ENCODE data around the gene NDEL1. TPM values are rescaled to one million over a fixed set of nuclear protein-coding genes. Genes with fewer than 3 reads are reported as not detected.

Gene NDEL1
- total and polyA plus RNA-seq, 9 of the 15 experiments (the other 6 are each of a cell fraction or from before 2014, with no cell fraction given), result 0.86 to 30.5 (median 22.7) TPM

DNA sequence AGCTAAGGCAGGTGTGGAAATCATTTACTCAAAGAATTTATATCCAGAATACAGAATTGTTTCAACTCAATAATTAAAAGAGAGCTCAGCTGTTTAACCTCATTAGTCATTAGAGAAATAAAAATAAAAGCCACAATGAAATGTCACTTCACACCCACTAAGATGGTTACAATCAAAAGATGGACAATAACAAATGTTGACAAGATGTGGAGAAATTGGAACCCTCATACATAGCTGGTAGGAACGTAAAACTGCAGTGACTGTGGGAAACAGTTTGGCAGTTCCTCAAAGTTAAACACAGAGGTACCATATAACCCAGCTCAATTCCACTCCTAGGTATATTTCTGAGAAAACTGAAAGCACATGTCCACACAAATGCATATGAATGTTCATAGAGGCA is 49.8 kb downstream of the NDEL1 start (continued):
- no peak for TF ChIP-seq USF2 (CRISPR knock-in tag; IDR thresholded peaks at IDR 0.05)
- TF ChIP-seq, protein P1, sequence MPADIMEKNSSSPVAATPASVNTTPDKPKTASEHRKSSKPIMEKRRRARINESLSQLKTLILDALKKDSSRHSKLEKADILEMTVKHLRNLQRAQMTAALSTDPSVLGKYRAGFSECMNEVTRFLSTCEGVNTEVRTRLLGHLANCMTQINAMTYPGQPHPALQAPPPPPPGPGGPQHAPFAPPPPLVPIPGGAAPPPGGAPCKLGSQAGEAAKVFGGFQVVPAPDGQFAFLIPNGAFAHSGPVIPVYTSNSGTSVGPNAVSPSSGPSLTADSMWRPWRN (IDR thresholded peaks at IDR 0.05; ENCODE audit: low read depth), result no peak
- no peak for TF ChIP-seq MTF1 (CRISPR knock-in tag; IDR thresholded peaks at IDR 0.05; ENCODE audit: borderline replicate concordance)
- TF ChIP-seq PTTG1 (tag; IDR thresholded peaks at IDR 0.05; ENCODE audit: low read depth), result no peak
- TF ChIP-seq, protein P2, sequence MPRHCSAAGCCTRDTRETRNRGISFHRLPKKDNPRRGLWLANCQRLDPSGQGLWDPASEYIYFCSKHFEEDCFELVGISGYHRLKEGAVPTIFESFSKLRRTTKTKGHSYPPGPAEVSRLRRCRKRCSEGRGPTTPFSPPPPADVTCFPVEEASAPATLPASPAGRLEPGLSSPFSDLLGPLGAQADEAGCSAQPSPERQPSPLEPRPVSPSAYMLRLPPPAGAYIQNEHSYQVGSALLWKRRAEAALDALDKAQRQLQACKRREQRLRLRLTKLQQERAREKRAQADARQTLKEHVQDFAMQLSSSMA (CRISPR knock-in tag; IDR thresholded peaks at IDR 0.05), result no peak
- no peak for TF ChIP-seq MAFK (IDR thresholded peaks at IDR 0.05; ENCODE audit: low read length)
- TF ChIP-seq ATF2 (CRISPR knock-in tag; IDR thresholded peaks at IDR 0.05), result no peak
- no peak for TF ChIP-seq SPI1 (IDR thresholded peaks at IDR 0.05; ENCODE audit: borderline replicate concordance, low read depth, low read length)
- no peak for TF ChIP-seq SMAD4 (CRISPR knock-in tag; conservative IDR thresholded peaks at IDR 0.05)
- no peak for TF ChIP-seq ADNP (tag; IDR thresholded peaks at IDR 0.05)
- no peak for TF ChIP-seq TCFL5 (CRISPR knock-in tag; conservative IDR thresholded peaks at IDR 0.05)
- TF ChIP-seq, protein P3, sequence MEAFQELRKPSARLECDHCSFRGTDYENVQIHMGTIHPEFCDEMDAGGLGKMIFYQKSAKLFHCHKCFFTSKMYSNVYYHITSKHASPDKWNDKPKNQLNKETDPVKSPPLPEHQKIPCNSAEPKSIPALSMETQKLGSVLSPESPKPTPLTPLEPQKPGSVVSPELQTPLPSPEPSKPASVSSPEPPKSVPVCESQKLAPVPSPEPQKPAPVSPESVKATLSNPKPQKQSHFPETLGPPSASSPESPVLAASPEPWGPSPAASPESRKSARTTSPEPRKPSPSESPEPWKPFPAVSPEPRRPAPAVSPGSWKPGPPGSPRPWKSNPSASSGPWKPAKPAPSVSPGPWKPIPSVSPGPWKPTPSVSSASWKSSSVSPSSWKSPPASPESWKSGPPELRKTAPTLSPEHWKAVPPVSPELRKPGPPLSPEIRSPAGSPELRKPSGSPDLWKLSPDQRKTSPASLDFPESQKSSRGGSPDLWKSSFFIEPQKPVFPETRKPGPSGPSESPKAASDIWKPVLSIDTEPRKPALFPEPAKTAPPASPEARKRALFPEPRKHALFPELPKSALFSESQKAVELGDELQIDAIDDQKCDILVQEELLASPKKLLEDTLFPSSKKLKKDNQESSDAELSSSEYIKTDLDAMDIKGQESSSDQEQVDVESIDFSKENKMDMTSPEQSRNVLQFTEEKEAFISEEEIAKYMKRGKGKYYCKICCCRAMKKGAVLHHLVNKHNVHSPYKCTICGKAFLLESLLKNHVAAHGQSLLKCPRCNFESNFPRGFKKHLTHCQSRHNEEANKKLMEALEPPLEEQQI (IDR thresholded peaks at IDR 0.05), result no peak

Data from K562 (cell line).